A549 treated with AZD9567 at 1 μM for 4 hours (cell line): ENCODE measurements around the gene GLIPR2. TPM values are rescaled to one million over a fixed set of nuclear protein-coding genes. Genes with fewer than 3 reads are reported as not detected.

Source experiments
- total RNA-seq: library from RNA; stranded (reverse); fragments of 200-300 nt; extraction: Qiagen RNA extraction; gene quantifications from 5 replicates; pipeline ENCODE4 v1.2.3, GENCODE V29; 2022; ENCODE audit not compliant: insufficient read depth

The GLIPR2 gene, protein sequence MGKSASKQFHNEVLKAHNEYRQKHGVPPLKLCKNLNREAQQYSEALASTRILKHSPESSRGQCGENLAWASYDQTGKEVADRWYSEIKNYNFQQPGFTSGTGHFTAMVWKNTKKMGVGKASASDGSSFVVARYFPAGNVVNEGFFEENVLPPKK
- 8.3 to 15.0 TPM (median 9.1 TPM) in 5 replicates for total RNA-seq

GRCh38 chr9:36136272-36136893 lies at the start of gene GLIPR2:
Gene GLIPR2 (plus strand): TSS chr9:36136733. CDS start chr9:36136779, 46 bp downstream.

DNA sequence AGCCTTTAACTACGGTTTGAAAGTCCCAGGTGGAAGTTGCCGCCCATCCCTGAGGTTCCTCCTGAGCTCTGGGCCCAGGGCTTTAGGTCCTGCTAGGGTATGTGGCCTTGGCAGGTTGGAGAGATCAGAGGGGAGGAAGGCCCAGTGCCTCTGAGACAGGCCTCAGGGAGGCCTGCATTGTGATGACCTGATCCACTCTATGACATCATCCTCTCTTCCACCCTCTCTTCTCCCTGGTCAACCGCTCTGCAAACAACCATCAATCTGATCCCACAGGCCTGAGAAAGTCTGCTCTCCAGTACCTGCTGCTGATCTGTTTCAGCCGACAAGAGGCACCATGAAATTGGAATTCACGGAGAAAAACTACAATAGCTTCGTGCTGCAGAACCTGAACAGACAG lies 32.6 kb downstream of the GLIPR2 start, which contains the start of gene CCIN:
Gene CCIN (plus strand): TSS at position 223 of the 400 bp plus-strand sequence. CDS start 115 bp downstream, at position 338.

DNA sequence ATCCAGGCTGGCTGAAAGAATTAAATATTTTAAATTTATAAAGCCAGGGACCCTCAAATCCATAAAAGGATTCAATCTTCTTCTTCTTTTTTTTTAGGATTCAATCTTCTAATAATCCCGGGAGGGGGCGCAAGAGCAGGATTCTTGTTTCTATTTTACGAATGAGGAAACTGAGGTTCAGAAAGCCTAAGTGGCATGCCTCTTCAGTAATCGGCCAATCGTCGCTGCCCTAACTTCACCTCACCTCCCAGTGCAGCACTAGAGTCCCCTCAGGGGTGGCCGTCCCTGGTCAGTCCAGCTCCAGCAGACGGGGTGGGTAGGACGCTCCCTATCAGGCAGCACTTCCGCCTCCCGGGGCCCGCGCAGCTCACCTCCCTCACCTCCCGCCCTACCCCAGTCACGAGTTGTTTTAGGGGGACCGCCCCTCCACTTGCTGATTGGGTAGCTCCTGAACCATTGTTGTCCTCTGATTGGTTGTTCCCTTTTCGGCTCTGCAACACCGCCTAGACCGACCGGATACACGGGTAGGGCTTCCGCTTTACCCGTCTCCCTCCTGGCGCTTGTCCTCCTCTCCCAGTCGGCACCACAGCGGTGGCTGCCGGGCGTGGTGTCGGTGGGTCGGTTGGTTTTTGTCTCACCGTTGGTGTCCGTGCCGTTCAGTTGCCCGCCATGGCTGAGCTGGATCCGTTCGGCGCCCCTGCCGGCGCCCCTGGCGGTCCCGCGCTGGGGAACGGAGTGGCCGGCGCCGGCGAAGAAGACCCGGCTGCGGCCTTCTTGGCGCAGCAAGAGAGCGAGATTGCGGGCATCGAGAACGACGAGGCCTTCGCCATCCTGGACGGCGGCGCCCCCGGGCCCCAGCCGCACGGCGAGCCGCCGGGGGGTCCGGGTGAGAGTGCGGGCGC lies 54.1 kb downstream of the GLIPR2 start, which contains the start of gene CLTA:
Gene CLTA (plus strand): TSS at position 534 of the 902 bp plus-strand sequence. CDS start 136 bp downstream, at position 670.

Other genes with a start within 250 kb of the GLIPR2 start
- gene HRCT1, start 230.5 kb upstream of the GLIPR2 start, total RNA-seq, result 0.17 to 0.23 TPM (median 0.19 TPM) in 4 of 5 replicates, not detected in the other
- gene SPAAR, start 227.2 kb upstream of the GLIPR2 start, total RNA-seq, result 0.05 TPM in 1 of 5 replicates, not detected in the others
- not detected in 5 replicates for gene OR2S2, start 178.6 kb upstream of the GLIPR2 start, total RNA-seq
- 5.7 to 10.7 TPM (median 6.5 TPM) in 5 replicates for gene RECK, start 99.8 kb upstream of the GLIPR2 start, total RNA-seq
- not detected in 5 replicates for gene CCIN, start 32.7 kb downstream of the GLIPR2 start, total RNA-seq
- gene CLTA, start 54.2 kb downstream of the GLIPR2 start, total RNA-seq, result 301 to 415 TPM (median 377 TPM) in 5 replicates
- gene GNE, start 121.7 kb downstream of the GLIPR2 start, total RNA-seq, result 12.7 to 17.1 TPM (median 14.7 TPM) in 5 replicates